ENCODE data around the gene DNAJC21. TPM values are rescaled to one million over a fixed set of nuclear protein-coding genes. Genes with fewer than 3 reads are reported as not detected.
"Not testable (repeated sequence)": the region's sequence is repeated elsewhere in the genome, so short reads cannot be mapped to it uniquely, and the experiment has no call there.

Gene DNAJC21
- total RNA-seq, 2 donors from 2014 or later = 49.6 to 53.5 TPM

- no peak for DNase-seq
- no peak overlapping the region for H3K4me3 ChIP-seq (ENCODE audit: low read length)
- 86 to 91% methylated on average over 2 to 4 of the region's 4 CpGs for WGBS, 2 experiments (ENCODE audit: insufficient coverage in 1 of 2, insufficient read length in 1 of 2)
- Mint-ChIP-seq H3K27me3 (ENCODE audit: insufficient read depth) (no peaks in the 10 kb centered on the region), H3K4me3 (no peak overlapping the region), H3K4me1 (peaks cover 15% of the 10 kb centered on the region), H3K36me3 (ENCODE audit: low read depth) (peaks cover 20% of the 10 kb centered on the region), H3K9me3 (peaks cover 16% of the 10 kb centered on the region), H3K27ac (no peak overlapping the region)
- no peak overlapping the region for H3K27ac ChIP-seq (ENCODE audit: low read depth, low read length)
- no peaks in the 10 kb centered on the region for H3K36me3 ChIP-seq (ENCODE audit: control insufficient read depth, insufficient read depth, low read length)
- no peak overlapping the region for H3K9ac ChIP-seq (ENCODE audit: extremely low read depth, low read length, poor library complexity, severe bottlenecking)
- TF ChIP-seq CTCF (conservative IDR thresholded peaks at IDR 0.05) = no peak
- peaks cover 4% of the 10 kb centered on the region for H3K4me1 ChIP-seq (ENCODE audit: control insufficient read depth, insufficient read depth, low read length)
- H3K9me3 ChIP-seq (ENCODE audit: control insufficient read depth, low read length) = peaks cover 24% of the 10 kb centered on the region
- H3K27me3 ChIP-seq (ENCODE audit: control insufficient read depth, insufficient read depth, low read length, poor library complexity, severe bottlenecking) = no peaks in the 10 kb centered on the region
Observed at GRCh38 chr5:34967540-34967939, 38.2 kb downstream of the DNAJC21 start.

DNA sequence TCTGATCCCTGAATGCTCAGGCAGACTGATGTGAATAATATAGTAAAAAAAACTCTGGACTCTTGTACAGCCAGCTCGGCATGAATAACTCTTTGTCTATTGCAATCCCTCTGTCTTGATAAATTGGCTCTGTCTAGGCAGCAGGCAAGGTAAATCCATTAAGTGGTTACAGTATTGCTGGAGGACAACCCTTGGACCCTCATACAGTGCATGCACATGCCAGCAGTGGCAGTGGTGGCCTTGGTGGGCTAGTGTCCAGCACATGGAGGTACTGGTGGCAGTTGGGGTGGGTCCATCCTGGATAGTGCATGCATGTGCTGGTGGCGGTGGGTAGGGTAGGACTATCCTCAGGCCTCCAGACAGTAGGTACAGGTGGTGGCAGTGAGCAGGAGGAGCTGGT lies 38.9 kb downstream of the DNAJC21 start:
- Mint-ChIP-seq H3K9me3 (peaks cover 16% of the 10 kb centered on the region), H3K27ac (no peak overlapping the region), H3K4me3 (no peak overlapping the region), H3K4me1 (peaks cover 15% of the 10 kb centered on the region), H3K27me3 (ENCODE audit: insufficient read depth) (no peaks in the 10 kb centered on the region), H3K36me3 (ENCODE audit: low read depth) (peaks cover 20% of the 10 kb centered on the region)
- Histone ChIP-seq H3K4me1 (ENCODE audit: control insufficient read depth, insufficient read depth, low read length) (peaks cover 4% of the 10 kb centered on the region), H3K9me3 (ENCODE audit: control insufficient read depth, low read length) (peaks cover 24% of the 10 kb centered on the region), H3K27me3 (ENCODE audit: control insufficient read depth, insufficient read depth, low read length, poor library complexity, severe bottlenecking) (no peaks in the 10 kb centered on the region), H3K36me3 (ENCODE audit: control insufficient read depth, insufficient read depth, low read length) (no peaks in the 10 kb centered on the region), H3K4me3 (ENCODE audit: low read length) (no peak overlapping the region), H3K9ac (ENCODE audit: extremely low read depth, low read length, poor library complexity, severe bottlenecking) (no peak overlapping the region), H3K27ac (ENCODE audit: low read depth, low read length) (no peak overlapping the region)
- 84 to 100% methylated on average over 1 to 2 of the region's 2 CpGs for WGBS, 2 experiments (ENCODE audit: insufficient coverage in 1 of 2, insufficient read length in 1 of 2)
- no peak for TF ChIP-seq CTCF (conservative IDR thresholded peaks at IDR 0.05)
- DNase-seq = no peak

DNA sequence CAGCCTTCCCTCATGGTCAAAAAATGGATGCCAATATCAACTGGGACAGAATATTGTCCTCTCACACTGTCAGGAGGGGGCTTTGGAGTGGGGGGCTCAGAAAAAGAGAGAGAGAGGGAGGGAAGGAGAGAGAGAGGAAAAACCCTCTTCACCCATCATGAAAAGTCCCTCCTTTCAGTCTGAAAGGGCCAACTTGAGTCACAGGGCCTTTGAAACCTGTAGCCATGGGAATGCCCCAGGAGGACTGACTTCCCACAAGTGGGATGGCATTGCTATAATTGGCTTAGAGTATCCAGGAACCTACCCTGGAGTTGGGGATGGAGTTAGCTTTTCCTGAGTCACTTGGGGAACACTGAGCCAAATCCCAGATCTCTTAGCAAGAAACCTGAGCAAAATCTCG lies 41.2 kb downstream of the DNAJC21 start:
- H3K4me1 ChIP-seq (ENCODE audit: control insufficient read depth, insufficient read depth, low read length) = peaks cover 4% of the 10 kb centered on the region
- H3K27ac Mint-ChIP-seq = peak overlapping the region; percentile 79
- no peaks in the 10 kb centered on the region for H3K36me3 ChIP-seq (ENCODE audit: control insufficient read depth, insufficient read depth, low read length)
- H3K9me3 Mint-ChIP-seq = peaks cover 10% of the 10 kb centered on the region
- H3K36me3 Mint-ChIP-seq (ENCODE audit: low read depth) = peaks cover 15% of the 10 kb centered on the region
- TF ChIP-seq CTCF (conservative IDR thresholded peaks at IDR 0.05) = no peak
- H3K4me3 Mint-ChIP-seq = no peak overlapping the region
- H3K4me1 Mint-ChIP-seq = peaks cover 15% of the 10 kb centered on the region
- H3K9me3 ChIP-seq (ENCODE audit: control insufficient read depth, low read length) = peaks cover 16% of the 10 kb centered on the region
- H3K27me3 ChIP-seq (ENCODE audit: control insufficient read depth, insufficient read depth, low read length, poor library complexity, severe bottlenecking) = no peaks in the 10 kb centered on the region
- H3K9ac ChIP-seq (ENCODE audit: extremely low read depth, low read length, poor library complexity, severe bottlenecking) = no peak overlapping the region
- H3K27me3 Mint-ChIP-seq (ENCODE audit: insufficient read depth) = no peaks in the 10 kb centered on the region
- WGBS, 2 experiments (ENCODE audit: insufficient coverage in 1 of 2, insufficient read length in 1 of 2) = 77% methylated on average over 1 of the region's 1 CpG; no CpG with 5 or more reads in 1 of the 2 experiments
- H3K4me3 ChIP-seq (ENCODE audit: low read length) = no peak overlapping the region
- no peak overlapping the region for H3K27ac ChIP-seq (ENCODE audit: low read depth, low read length)
- DNase-seq = peak; percentile 51

DNA sequence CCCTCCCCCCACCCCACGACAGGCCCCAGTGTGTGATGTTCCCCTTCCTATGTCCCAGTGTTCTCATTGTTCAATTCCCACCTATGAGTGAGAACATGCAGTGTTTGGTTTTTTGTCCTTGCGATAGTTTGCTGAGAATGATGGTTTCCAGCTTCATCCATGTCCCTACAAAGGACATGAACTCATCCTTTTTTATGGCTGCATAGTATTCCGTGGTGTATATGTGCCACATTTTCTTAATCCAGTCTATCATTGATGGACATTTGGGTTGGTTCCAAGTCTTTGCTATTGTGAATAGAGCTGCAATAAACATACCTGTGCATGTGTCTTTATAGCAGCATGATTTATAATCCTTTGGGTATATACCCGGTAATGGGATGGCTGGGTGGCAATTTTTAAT lies 42.3 kb downstream of the DNAJC21 start:
- H3K27ac Mint-ChIP-seq; H3K4me3 ChIP-seq (ENCODE audit: low read length); H3K9ac ChIP-seq (ENCODE audit: extremely low read depth, low read length, poor library complexity, severe bottlenecking); H3K27me3 ChIP-seq (ENCODE audit: control insufficient read depth, insufficient read depth, low read length, poor library complexity, severe bottlenecking); H3K36me3 ChIP-seq (ENCODE audit: control insufficient read depth, insufficient read depth, low read length); DNase-seq; H3K27me3 Mint-ChIP-seq (ENCODE audit: insufficient read depth); H3K27ac ChIP-seq (ENCODE audit: low read depth, low read length); H3K4me1 ChIP-seq (ENCODE audit: control insufficient read depth, insufficient read depth, low read length); H3K9me3 ChIP-seq (ENCODE audit: control insufficient read depth, low read length); H3K4me3 Mint-ChIP-seq; H3K9me3 Mint-ChIP-seq; H3K36me3 Mint-ChIP-seq (ENCODE audit: low read depth): not testable (repeated sequence)
- H3K4me1 Mint-ChIP-seq = peaks cover 15% of the 10 kb centered on the region
- WGBS, 2 experiments (ENCODE audit: insufficient coverage in 1 of 2, insufficient read length in 1 of 2) = 100% methylated on average over 1 of the region's 4 CpGs

Data from endodermal cell (in vitro differentiated cells).